ENCODE results near the gene UMODL1. TPM values are rescaled to one million over a fixed set of nuclear protein-coding genes. Genes with fewer than 3 reads are reported as not detected.

The UMODL1 gene
- total RNA-seq, 1 donor from 2014 or later, result not detected

- Histone ChIP-seq H3K36me3 (ENCODE audit: control insufficient read depth, insufficient read depth, low read length) (no peaks in the 10 kb centered on the region), H3K27me3 (ENCODE audit: control insufficient read depth, insufficient read depth, low read length) (peaks cover 55% of the 10 kb centered on the region), H3K4me3 (ENCODE audit: low read depth, low read length) (no peak overlapping the region)
- DNase-seq (ENCODE audit: low read depth), result no peak
- no peak for TF ChIP-seq CTCF (IDR thresholded peaks at IDR 0.05; ENCODE audit: insufficient read depth, low read length, poor library complexity, severe bottlenecking)
These were observed 79.5 kb downstream of the UMODL1 start for GRCh38 chr21:42150474-42151085.

GRCh38 chr21:42151148-42151947 is 80.2 kb downstream of the UMODL1 start:
- DNase-seq (ENCODE audit: low read depth), result no peak
- Histone ChIP-seq H3K36me3 (ENCODE audit: control insufficient read depth, insufficient read depth, low read length) (no peaks in the 10 kb centered on the region), H3K4me3 (ENCODE audit: low read depth, low read length) (no peak overlapping the region), H3K27me3 (ENCODE audit: control insufficient read depth, insufficient read depth, low read length) (peaks cover 49% of the 10 kb centered on the region)
- no peak for TF ChIP-seq CTCF (IDR thresholded peaks at IDR 0.05; ENCODE audit: insufficient read depth, low read length, poor library complexity, severe bottlenecking)

GRCh38 chr21:42151948-42152220 is 80.8 kb downstream of the UMODL1 start:
- H3K36me3 ChIP-seq (ENCODE audit: control insufficient read depth, insufficient read depth, low read length), result no peaks in the 10 kb centered on the region
- TF ChIP-seq CTCF (IDR thresholded peaks at IDR 0.05; ENCODE audit: insufficient read depth, low read length, poor library complexity, severe bottlenecking), result no peak
- DNase-seq (ENCODE audit: low read depth), result no peak
- peaks cover 44% of the 10 kb centered on the region for H3K27me3 ChIP-seq (ENCODE audit: control insufficient read depth, insufficient read depth, low read length)
- H3K4me3 ChIP-seq (ENCODE audit: low read depth, low read length), result no peak overlapping the region

- Histone ChIP-seq H3K27me3 (ENCODE audit: control insufficient read depth, insufficient read depth, low read length) (peaks cover 37% of the 10 kb centered on the region), H3K4me3 (ENCODE audit: low read depth, low read length) (no peak overlapping the region), H3K36me3 (ENCODE audit: control insufficient read depth, insufficient read depth, low read length) (no peaks in the 10 kb centered on the region)
- no peak for DNase-seq (ENCODE audit: low read depth)
- TF ChIP-seq CTCF (IDR thresholded peaks at IDR 0.05; ENCODE audit: insufficient read depth, low read length, poor library complexity, severe bottlenecking), result no peak
These were observed 82.0 kb downstream of the UMODL1 start for GRCh38 chr21:42153046-42153686.

GRCh38 chr21:42153746-42154145 is 82.6 kb downstream of the UMODL1 start:
- TF ChIP-seq CTCF (IDR thresholded peaks at IDR 0.05; ENCODE audit: insufficient read depth, low read length, poor library complexity, severe bottlenecking), result no peak
- Histone ChIP-seq H3K4me3 (ENCODE audit: low read depth, low read length) (no peak overlapping the region), H3K36me3 (ENCODE audit: control insufficient read depth, insufficient read depth, low read length) (no peaks in the 10 kb centered on the region), H3K27me3 (ENCODE audit: control insufficient read depth, insufficient read depth, low read length) (peaks cover 37% of the 10 kb centered on the region)
- no peak for DNase-seq (ENCODE audit: low read depth)
